GM19035 (cell line): ENCODE measurements around the gene PCAT6.
"Not testable (repeated sequence)": the region's sequence is repeated elsewhere in the genome, so short reads cannot be mapped to it uniquely, and the experiment has no call there.

Source experiments
- ATAC-seq: cut with Tn5 transposase; IDR thresholded peaks from one replicate; pipeline ENCODE4 v1.9.1; 2021; ENCODE audit not compliant: unreplicated experiment

PCAT6 gene

GRCh38 chr1:202810615-202811295 is at the start of gene PCAT6:
TSS of gene PCAT6 (plus strand) at chr1:202810954.
- ATAC-seq, result peak; percentile 87

- ATAC-seq, result no peak
Observed at GRCh38 chr1:202762019-202762418, 48.7 kb upstream of the PCAT6 start.

- no peak for ATAC-seq
Observed at GRCh38 chr1:202765721-202766120, 45.0 kb upstream of the PCAT6 start.

- no peak for ATAC-seq
Observed at GRCh38 chr1:202770135-202770534, 40.6 kb upstream of the PCAT6 start.

GRCh38 chr1:202781180-202781579 is 29.6 kb upstream of the PCAT6 start:
- ATAC-seq, result no peak

- ATAC-seq, result no peak
Observed at GRCh38 chr1:202786804-202787203, 23.9 kb upstream of the PCAT6 start.

GRCh38 chr1:202788800-202789199 is 22.0 kb upstream of the PCAT6 start:
- ATAC-seq, result no peak

- no peak for ATAC-seq
Observed at GRCh38 chr1:202791077-202791747, 19.5 kb upstream of the PCAT6 start.

- ATAC-seq, result no peak
Observed at GRCh38 chr1:202794051-202794740, 16.6 kb upstream of the PCAT6 start.

- not testable (repeated sequence) for ATAC-seq
Observed at GRCh38 chr1:202794931-202795330, 15.8 kb upstream of the PCAT6 start.

GRCh38 chr1:202796670-202797069 is 14.1 kb upstream of the PCAT6 start:
- no peak for ATAC-seq

- ATAC-seq, result no peak
Observed at GRCh38 chr1:202798260-202798659, 12.5 kb upstream of the PCAT6 start.

GRCh38 chr1:202798792-202799331 is 11.9 kb upstream of the PCAT6 start:
- ATAC-seq, result no peak

- ATAC-seq, result no peak
Observed at GRCh38 chr1:202800742-202801141, 10.0 kb upstream of the PCAT6 start.

- ATAC-seq, result no peak
Observed at GRCh38 chr1:202801175-202801574, 9.6 kb upstream of the PCAT6 start.

GRCh38 chr1:202802034-202802433 is 8.7 kb upstream of the PCAT6 start:
- ATAC-seq, result no peak

- ATAC-seq, result no peak
Observed at GRCh38 chr1:202802998-202803932, 7.5 kb upstream of the PCAT6 start.

GRCh38 chr1:202804126-202804525 is 6.6 kb upstream of the PCAT6 start:
- no peak for ATAC-seq

- no peak for ATAC-seq
Observed at GRCh38 chr1:202805886-202806844, 4.6 kb upstream of the PCAT6 start.
